Heart right ventricle (tissue), 16 donors: ENCODE measurements around the gene MRS2. TPM values are rescaled to one million over a fixed set of nuclear protein-coding genes. Genes with fewer than 3 reads are reported as not detected.

Experiments used
- ATAC-seq, 8 donors: fragments of 200-7000 bp; cut with Tn5 transposase; one replicate each; pipeline ENCODE4 v1.9.1; 2020; ENCODE audit warnings: mild to moderate bottlenecking in 8 of 8, moderate library complexity in 8 of 8, moderate number of reproducible peaks in 1 of 8
- DNase-seq, 2 donors: peaks; one replicate each; pipeline ENCODE4 v3.0.0-alpha.2; 2020
- H3K27ac ChIP-seq, 10 donors: fragments of 200-600 bp; sonication (generic) in 2 of 10; one replicate each; pipeline versions ENCODE4 v1.5.0 to v1.8.0; 2020 to 2022; ENCODE audit warnings: mild to moderate bottlenecking in 3 of 10
- H3K27me3 ChIP-seq, 7 donors: fragments of 200-600 bp; one replicate each; pipeline ENCODE4 v1.8.0; 2021 to 2022; ENCODE audit warnings: mild to moderate bottlenecking in 2 of 7
- H3K36me3 ChIP-seq, 9 donors: fragments of 200-600 bp; sonication (generic) in 1 of 9; one replicate each; pipeline versions ENCODE4 v1.5.0 to v1.8.0; 2020 to 2022; ENCODE audit warnings: mild to moderate bottlenecking in 2 of 9
- H3K4me1 ChIP-seq, 9 donors: fragments of 200-600 bp; sonication (generic) in 1 of 9; one replicate each; pipeline versions ENCODE4 v1.5.0 to v1.8.0; 2020 to 2022; ENCODE audit warnings: mild to moderate bottlenecking in 4 of 9
- H3K4me3 ChIP-seq, 10 donors: fragments of 200-600 bp; sonication (generic) in 2 of 10; one replicate each; pipeline versions ENCODE4 v1.5.0 to v1.8.0; 2020 to 2022; ENCODE audit warnings: mild to moderate bottlenecking in 7 of 10, moderate library complexity in 2 of 10
- H3K9me3 ChIP-seq, 11 donors: fragments of 200-600 bp in 10 of 11; sonication (generic) in 2 of 11; one replicate each; pipeline versions ENCODE4 v1.5.0 to v1.8.0; 2013 to 2022; ENCODE audit warnings: mild to moderate bottlenecking in 2 of 11, control low read depth in 1 of 11, moderate library complexity in 1 of 11
- CTCF ChIP-seq, 9 donors: fragments of 200-600 bp; sonication (generic) in 2 of 9; IDR thresholded peaks; one replicate each; pipeline versions ENCODE4 v1.5.0 to v1.8.0; 2021 to 2022; ENCODE audit warnings: antibody characterized with exemption in 9 of 9, mild to moderate bottlenecking in 5 of 9, moderate library complexity in 1 of 9
- WGBS, 2 donors: extraction: QIAGEN DNeasy Blood & Tissue Kit; methylation state at CpG; one replicate each; pipeline ENCODE4 v1.1.7; 2013; ENCODE audit warnings: inconsistent platforms in 1 of 2; 5-methylcytosine and 5-hydroxymethylcytosine counted together
- intact Hi-C, 10 donors: fragments of 100-400 bp; cut with DNase I; formaldehyde crosslinking; loops; one replicate each; pipeline versions ENCODE4 v1.11.1 to v1.14.2; 2022
- polyA plus RNA-seq, 2 donors: library from polyadenylated mRNA; stranded (reverse); fragments of 200-250 nt; gene quantifications; one replicate each; pipeline ENCODE4 v1.2.3, GENCODE V29; 2013
- total RNA-seq, 10 donors: library from RNA; stranded (reverse); fragmentation: NEBNext Ultra II Directional in 3 of 10; extraction: Animal tissue kit (Norgen Biotek cat#: 25700) in 3 of 10; gene quantifications; one replicate each; pipeline versions ENCODE4 v1.2.1 to v1.2.4, GENCODE V29; 2021 to 2023
- donor health status: Arrhythmogenic right ventricular cardiomyopathy.
- donor health status: ischemic (EF 13 %, LVEDD 7.1; RV severe dilation, severe dysfunction).
- donor health status: healthy with polysubstance abuse.
- donor health status: DM: no; HTN: yes; CAD: no.
- donor health status: DM: no; HTN: no; CAD: no.
- donor health status: ischemic (EF 25% LVEDD 6.9; RV normal size, moderate dysfunction).
- donor health status: ischemic (EF 25% LVEDD 5.7; RV mildly dilated, moderate dysfunction).
- donor health status: healthy.
- donor health status: DM: yes; HTN: yes; CAD: no.
- donor health status: Ischemic cardiomyopathy.
- donor health status: ischemic (EF 35%, LVEDD 5.7; RV mildly dilated, moderate dysfunction).
- donor health status: nonischemic (EF 11% LVEDD 7.7; RV severe dilation, severe dysfunction).
- donor health status: DM: yes; HTN: yes; CAD: no.
- donor health status: PGD.
- donor health status: ischemic (EF 29% LVEDD 5.4; RV normal size, mild dysfunction).
- donor health status: nonischemic (EF 23%, LVEDD 6.1; RV moderate dilation, normal function).

Gene MRS2
- total and polyA plus RNA-seq, 12 donors: 18.5 to 68.6 (median 48.5) TPM

- Histone ChIP-seq H3K27ac (no peak overlapping the region), H3K27me3 (peaks cover 0 to 34% (median 24%) of the 10 kb centered on the region in 7 donors), H3K4me3 (no peak overlapping the region), H3K4me1 (peaks cover 0 to 28% (median 14%) of the 10 kb centered on the region in 9 donors), H3K9me3 (peaks cover 0 to 3% (median 0%) of the 10 kb centered on the region in 11 donors), H3K36me3 (peaks cover 0 to 18% (median 3%) of the 10 kb centered on the region in 9 donors)
- ATAC-seq (no peak), DNase-seq (no peak)
- intact Hi-C loops: no loop called here
- 50 to 60% methylated on average over 4 of the region's 4 CpGs for WGBS, 2 donors
- no peak for TF ChIP-seq CTCF (IDR thresholded peaks at IDR 0.05)
Observed at GRCh38 chr6:24401458-24401857, 1.3 kb upstream of the MRS2 start.

- DNase-seq: no peak
- Histone ChIP-seq H3K4me3 (peak overlapping the region; percentile 57 to 91 (median 78)), H3K36me3 (peaks cover 0 to 38% (median 11%) of the 10 kb centered on the region in 9 donors), H3K9me3 (no peaks in the 10 kb centered on the region), H3K27ac (peak overlapping the region in 9 of 10 donors; percentile 66 to 92 (median 88)), H3K27me3 (peaks cover 0 to 20% (median 16%) of the 10 kb centered on the region in 7 donors), H3K4me1 (peaks cover 0 to 30% (median 14%) of the 10 kb centered on the region in 9 donors)
- no peak for TF ChIP-seq CTCF (IDR thresholded peaks at IDR 0.05)
- no peak for ATAC-seq
- WGBS, 2 donors: 6 to 7% methylated on average over 12 of the region's 12 CpGs
- intact Hi-C loops: loop anchor here in 1 of 10 donors (2.0 kb wide), 1 partner anchor 87 kb away; no protein-coding TSS in a partner anchor
Observed at GRCh38 chr6:24403501-24403824, 727 bp downstream of the MRS2 start.

- peaks cover 0 to 56% (median 20%) of the 10 kb centered on the region in 9 donors for H3K36me3 ChIP-seq
- intact Hi-C loops: no loop called here
- H3K4me1 ChIP-seq: peaks cover 0 to 30% (median 14%) of the 10 kb centered on the region in 9 donors
- 84% methylated on average over 5 of the region's 5 CpGs for WGBS, 2 donors
- no peak overlapping the region for H3K27ac ChIP-seq
- H3K27me3 ChIP-seq: peaks cover 0 to 8% (median 0%) of the 10 kb centered on the region in 7 donors
- TF ChIP-seq CTCF (IDR thresholded peaks at IDR 0.05): no peak
- no peak for DNase-seq
- no peak for ATAC-seq
- H3K9me3 ChIP-seq: no peaks in the 10 kb centered on the region
- H3K4me3 ChIP-seq: no peak overlapping the region
Observed at GRCh38 chr6:24405262-24405661, 2.5 kb downstream of the MRS2 start.

GRCh38 chr6:24408719-24409410 lies 6.1 kb downstream of the MRS2 start:
- 85 to 86% methylated on average over 2 of the region's 2 CpGs for WGBS, 2 donors

More at GRCh38 chr6:24408719-24409410, 6.1 kb downstream of the MRS2 start:
- Histone ChIP-seq H3K27me3 (no peaks in the 10 kb centered on the region), H3K4me3 (no peak overlapping the region), H3K4me1 (peaks cover 0 to 19% (median 12%) of the 10 kb centered on the region in 9 donors), H3K9me3 (no peaks in the 10 kb centered on the region), H3K36me3 (peaks cover 0 to 92% (median 45%) of the 10 kb centered on the region in 9 donors), H3K27ac (no peak overlapping the region)
- intact Hi-C loops: no loop called here
- ATAC-seq: no peak
- no peak for TF ChIP-seq CTCF (IDR thresholded peaks at IDR 0.05)
- DNase-seq: no peak
